Measurements from ENCODE around the gene MAD1L1. TPM values are rescaled to one million over a fixed set of nuclear protein-coding genes. Genes with fewer than 3 reads are reported as not detected.

The MAD1L1 gene
- total RNA-seq, 2 donors from 2014 or later, result 59.1 to 61.4 TPM

- WGBS, 2 experiments (ENCODE audit: insufficient coverage in 1 of 2, insufficient read length in 1 of 2), result 92 to 97% methylated on average over 9 to 16 of the region's 16 CpGs
- Mint-ChIP-seq H3K36me3 (ENCODE audit: low read depth) (no peaks in the 10 kb centered on the region), H3K4me3 (no peak overlapping the region), H3K27me3 (ENCODE audit: insufficient read depth) (no peaks in the 10 kb centered on the region), H3K4me1 (peaks cover 6% of the 10 kb centered on the region), H3K27ac (no peak overlapping the region), H3K9me3 (no peaks in the 10 kb centered on the region)
- DNase-seq, result peak; percentile 45
- no peak for TF ChIP-seq CTCF (conservative IDR thresholded peaks at IDR 0.05)
- Histone ChIP-seq H3K27me3 (ENCODE audit: control insufficient read depth, insufficient read depth, low read length, poor library complexity, severe bottlenecking) (no peaks in the 10 kb centered on the region), H3K27ac (ENCODE audit: low read depth, low read length) (no peak overlapping the region), H3K9ac (ENCODE audit: extremely low read depth, low read length, poor library complexity, severe bottlenecking) (no peak overlapping the region), H3K4me3 (ENCODE audit: low read length) (no peak overlapping the region), H3K9me3 (ENCODE audit: control insufficient read depth, low read length) (no peaks in the 10 kb centered on the region), H3K4me1 (ENCODE audit: control insufficient read depth, insufficient read depth, low read length) (peaks cover 4% of the 10 kb centered on the region), H3K36me3 (ENCODE audit: control insufficient read depth, insufficient read depth, low read length) (no peaks in the 10 kb centered on the region)
Measured at GRCh38 chr7:1844951-1845390, 387.8 kb downstream of the MAD1L1 start.

GRCh38 chr7:1844336-1844950 lies 388.3 kb downstream of the MAD1L1 start:
- Histone ChIP-seq H3K4me3 (ENCODE audit: low read length) (no peak overlapping the region), H3K36me3 (ENCODE audit: control insufficient read depth, insufficient read depth, low read length) (no peaks in the 10 kb centered on the region), H3K4me1 (ENCODE audit: control insufficient read depth, insufficient read depth, low read length) (peaks cover under 1% of the 10 kb centered on the region), H3K9ac (ENCODE audit: extremely low read depth, low read length, poor library complexity, severe bottlenecking) (no peak overlapping the region), H3K9me3 (ENCODE audit: control insufficient read depth, low read length) (no peaks in the 10 kb centered on the region), H3K27ac (ENCODE audit: low read depth, low read length) (no peak overlapping the region), H3K27me3 (ENCODE audit: control insufficient read depth, insufficient read depth, low read length, poor library complexity, severe bottlenecking) (no peaks in the 10 kb centered on the region)
- no peak for TF ChIP-seq CTCF (conservative IDR thresholded peaks at IDR 0.05)
- no peaks in the 10 kb centered on the region for H3K36me3 Mint-ChIP-seq (ENCODE audit: low read depth)
- peak; percentile 46 for DNase-seq
- H3K4me1 Mint-ChIP-seq, result peaks cover 6% of the 10 kb centered on the region
- no peaks in the 10 kb centered on the region for H3K9me3 Mint-ChIP-seq
- WGBS, 2 experiments (ENCODE audit: insufficient coverage in 1 of 2, insufficient read length in 1 of 2), result 93 to 95% methylated on average over 14 to 26 of the region's 26 CpGs
- H3K27ac Mint-ChIP-seq, result no peak overlapping the region
- H3K27me3 Mint-ChIP-seq (ENCODE audit: insufficient read depth), result no peaks in the 10 kb centered on the region
- no peak overlapping the region for H3K4me3 Mint-ChIP-seq

GRCh38 chr7:1843921-1844335 lies 388.8 kb downstream of the MAD1L1 start:
- H3K4me3 Mint-ChIP-seq, result no peak overlapping the region
- Histone ChIP-seq H3K9ac (ENCODE audit: extremely low read depth, low read length, poor library complexity, severe bottlenecking) (no peak overlapping the region), H3K36me3 (ENCODE audit: control insufficient read depth, insufficient read depth, low read length) (no peaks in the 10 kb centered on the region), H3K9me3 (ENCODE audit: control insufficient read depth, low read length) (no peaks in the 10 kb centered on the region), H3K27ac (ENCODE audit: low read depth, low read length) (no peak overlapping the region), H3K27me3 (ENCODE audit: control insufficient read depth, insufficient read depth, low read length, poor library complexity, severe bottlenecking) (no peaks in the 10 kb centered on the region), H3K4me3 (ENCODE audit: low read length) (no peak overlapping the region), H3K4me1 (ENCODE audit: control insufficient read depth, insufficient read depth, low read length) (no peaks in the 10 kb centered on the region)
- H3K27ac Mint-ChIP-seq, result no peak overlapping the region
- no peaks in the 10 kb centered on the region for H3K36me3 Mint-ChIP-seq (ENCODE audit: low read depth)
- TF ChIP-seq CTCF (conservative IDR thresholded peaks at IDR 0.05), result no peak
- WGBS, 2 experiments (ENCODE audit: insufficient coverage in 1 of 2, insufficient read length in 1 of 2), result 93% methylated on average over 11 of the region's 11 CpGs
- H3K27me3 Mint-ChIP-seq (ENCODE audit: insufficient read depth), result no peaks in the 10 kb centered on the region
- peaks cover 6% of the 10 kb centered on the region for H3K4me1 Mint-ChIP-seq
- H3K9me3 Mint-ChIP-seq, result no peaks in the 10 kb centered on the region
- no peak for DNase-seq

Measured in endodermal cell (in vitro differentiated cells).